HepG2 (cell line): ENCODE results near the gene PRMT7. TPM values are rescaled to one million over a fixed set of nuclear protein-coding genes. Genes with fewer than 3 reads are reported as not detected.

ENCODE experiments used
- ATAC-seq: fragments of 200-7000 bp; cut with Tn5 transposase; 3 replicates; pipeline ENCODE4 v1.9.1; 2020; ENCODE audit warnings: mild to moderate bottlenecking, moderate library complexity
- BruUV-seq: library from RNA; stranded (reverse); fragments of 400-500 nt; replicated peaks from 2 replicates; lab custom pipeline; 2021; lab: Mats Ljungman, UMichigan
- CTCF ChIA-PET: fragments of 300-600 bp; formaldehyde crosslinking; extraction: SDS; loops from one replicate; lab custom pipeline; 2021; ENCODE audit warnings: low total read pairs, inconsistent platforms, low intra/inter-chr PET ratio; lab: Yijun Ruan, JAX
- POLR2A ChIA-PET: fragments of 350-600 bp; sonication (Branson Sonifier 250); formaldehyde crosslinking; loops from one replicate; lab custom pipeline; 2020; ENCODE audit warnings: antibody characterized with exemption, inconsistent platforms; lab: Yijun Ruan, JAX
- DNase-seq: peaks from one replicate; pipeline ENCODE4 v3.0.0-alpha.2; 2015; ENCODE audit warnings: low spot score
- FAIRE-seq: peaks from 3 replicates; lab custom pipeline; 2011; peaks lifted over from hg19 to GRCh38; lab: Jason Lieb, UNC
- H2AFZ ChIP-seq: one replicate; pipeline ENCODE4 v1.6.1; 2011; ENCODE audit warnings: low read length, inconsistent platforms
- H3K27ac ChIP-seq: fragments of 300-600 bp; 3 replicates; pipeline ENCODE4 v1.8.0; 2011; ENCODE audit warnings: mixed run types, mild to moderate bottlenecking, mixed read lengths, low read length, inconsistent platforms; ENCODE audit not compliant: insufficient read depth; ENCODE audit errors: extremely low read length
- H3K27me3 ChIP-seq, 2 experiments: fragments of 200-600 bp in 1 of 2; 2 replicates in 1 of 2; 3 replicates in 1 of 2; pipeline versions ENCODE4 v1.6.0 to v1.8.0; 2011; ENCODE audit warnings: low read length in 2 of 2, mild to moderate bottlenecking in 2 of 2, moderate library complexity in 2 of 2, inconsistent platforms in 1 of 2; ENCODE audit not compliant: insufficient read depth in 2 of 2, control insufficient read depth in 1 of 2
- H3K36me3 ChIP-seq, 2 experiments: fragments of 200-600 bp in 1 of 2; replicated peaks in 1 of 2; 2 replicates in 1 of 2; 3 replicates in 1 of 2; pipeline versions ENCODE4 v1.5.1 to v1.8.0; 2011; ENCODE audit warnings: low read length in 2 of 2, inconsistent platforms in 1 of 2; ENCODE audit not compliant: insufficient read depth in 2 of 2, control insufficient read depth in 1 of 2
- H3K4me1 ChIP-seq: 2 replicates; pipeline ENCODE4 v1.5.1; 2012; ENCODE audit warnings: low read length, inconsistent platforms; ENCODE audit not compliant: insufficient read depth
- H3K4me2 ChIP-seq: 2 replicates; pipeline ENCODE4 v1.6.0; 2011; ENCODE audit warnings: low read depth, low read length, inconsistent platforms
- H3K4me3 ChIP-seq, 3 experiments: fragments of 200-600 bp in 1 of 3; sonication (generic), shearing (Covaris generic) in 1 of 3; replicated peaks in 1 of 3; 2 replicates each; pipeline ENCODE4 v1.5.1; 2011 to 2016; ENCODE audit warnings: low read length in 3 of 3, inconsistent platforms in 2 of 3, low read depth in 2 of 3, mild to moderate bottlenecking in 2 of 3, control low read depth in 1 of 3, mixed read lengths in 1 of 3; ENCODE audit not compliant: insufficient read depth in 1 of 3
- H3K79me2 ChIP-seq: one replicate; pipeline ENCODE4 v1.6.1; 2011; ENCODE audit warnings: low read length, inconsistent platforms; ENCODE audit not compliant: insufficient read depth
- H3K9ac ChIP-seq: 2 replicates; pipeline ENCODE4 v1.6.0; 2011; ENCODE audit warnings: mild to moderate bottlenecking, low read depth, low read length, inconsistent platforms; ENCODE audit not compliant: insufficient read depth
- H3K9me3 ChIP-seq: 2 replicates; pipeline ENCODE4 v1.5.1; 2012; ENCODE audit warnings: mild to moderate bottlenecking, low read length
- H4K20me1 ChIP-seq: 2 replicates; pipeline ENCODE4 v1.6.0; 2011; ENCODE audit warnings: inconsistent platforms, mild to moderate bottlenecking, low read length, moderate library complexity; ENCODE audit not compliant: insufficient read depth
- CEBPB ChIP-seq: IDR thresholded peaks from 2 replicates; pipeline ENCODE4 v1.6.1; 2011; ENCODE audit warnings: low read depth, low read length, improper control_type of control experiment, borderline replicate concordance
- GABPB1 ChIP-seq: IDR thresholded peaks from 2 replicates; pipeline ENCODE4 v1.6.1; 2016; ENCODE audit warnings: mild to moderate bottlenecking, missing genetic modification reagents, moderate library complexity, missing compliant biosample characterization
- HMG20B ChIP-seq: conservative IDR thresholded peaks from 2 replicates; pipeline ENCODE4 v1.6.1; 2016; ENCODE audit warnings: missing genetic modification reagents, missing compliant biosample characterization
- MAFF ChIP-seq: IDR thresholded peaks from 2 replicates; pipeline ENCODE4 v1.6.1; 2011; ENCODE audit warnings: low read depth, low read length, improper control_type of control experiment
- MAFK ChIP-seq, 2 experiments: IDR thresholded peaks in 1 of 2; conservative IDR thresholded peaks in 1 of 2; 2 replicates each; pipeline ENCODE4 v1.6.1; 2011; ENCODE audit warnings: improper control_type of control experiment in 2 of 2, low read length in 2 of 2
- NFKBIZ ChIP-seq: IDR thresholded peaks from 2 replicates; pipeline ENCODE4 v1.6.1; 2018; ENCODE audit warnings: missing genetic modification reagents, missing compliant biosample characterization
- NFYB ChIP-seq: sonication (generic); formaldehyde crosslinking; IDR thresholded peaks from 2 replicates; pipeline ENCODE4 v1.4.0; 2020; ENCODE audit warnings: missing genetic modification reagents
- RAD51 ChIP-seq: fragments of 450-650 bp; IDR thresholded peaks from 2 replicates; pipeline ENCODE4 v1.6.1; 2016; ENCODE audit warnings: borderline replicate concordance
- SCMH1 ChIP-seq: sonication (generic); formaldehyde crosslinking; IDR thresholded peaks from 2 replicates; pipeline ENCODE4 v1.9.0; 2021; ENCODE audit warnings: missing genetic modification reagents, mild to moderate bottlenecking, borderline replicate concordance
- ZNF329 ChIP-seq: sonication (generic); formaldehyde crosslinking; IDR thresholded peaks from 2 replicates; pipeline ENCODE4 v1.9.0; 2021; ENCODE audit warnings: low read depth, mild to moderate bottlenecking, missing genetic modification reagents
- ZNF570 ChIP-seq: sonication (generic); formaldehyde crosslinking; IDR thresholded peaks from 2 replicates; pipeline ENCODE4 v1.4.0; 2020; ENCODE audit warnings: mild to moderate bottlenecking, missing genetic modification reagents, borderline replicate concordance
- ZNF772 ChIP-seq: sonication (generic); formaldehyde crosslinking; IDR thresholded peaks from 2 replicates; pipeline ENCODE4 v1.5.0; 2020; ENCODE audit warnings: mild to moderate bottlenecking, missing genetic modification reagents
- ZNF780A ChIP-seq: sonication (generic); formaldehyde crosslinking; IDR thresholded peaks from 2 replicates; pipeline ENCODE4 v1.8.0; 2022; ENCODE audit warnings: mild to moderate bottlenecking, missing genetic modification reagents, moderate library complexity
- WGBS: methylation state at CpG from one replicate; pipeline ENCODE4 v1.1.6; 2017; ENCODE audit warnings: low lambda C conversion rate; 5-methylcytosine and 5-hydroxymethylcytosine counted together
- in situ Hi-C: cut with HindIII; loops from 2 replicates; pipeline ENCODE4 v1.10.0; 2017; ENCODE audit warnings: low pct_unique_long_range_greater_than_20kb; ENCODE audit not compliant: extremely low pct_ligation_motif_present
- intact Hi-C: fragments of 100-400 bp; cut with micrococcal nuclease; formaldehyde crosslinking; loops from one replicate; pipeline ENCODE4 v1.10.0; 2022; ENCODE audit not compliant: unreplicated experiment
- polyA plus RNA-seq, 8 experiments: library from polyadenylated mRNA; depleted of rRNA in 3 of 8; stranded (reverse) in 7 of 8; unstranded in 1 of 8; fragments of >200 nt; fragmentation: Illumina TruSeq in 4 of 8; extraction: Trizol in 4 of 8; gene quantifications; 2 replicates each; pipeline versions ENCODE4 v1.2.1 to v1.2.3, GENCODE V29; 2011 to 2016; ENCODE audit warnings: low read depth in 4 of 8, missing spikeins in 1 of 8, mixed read lengths in 1 of 8; ENCODE audit not compliant: insufficient read depth in 1 of 8
- total RNA-seq, 5 experiments: library from RNA; depleted of rRNA; stranded (reverse); fragments of >200 nt; fragmentation: Illumina TruSeq; extraction: Trizol; gene quantifications; 2 replicates each; pipeline ENCODE4 v1.2.3, GENCODE V29; 2016; ENCODE audit warnings: low read depth in 1 of 5
- TF ChIP-seq, protein P1 (sequence below): IDR thresholded peaks from 2 replicates; pipeline ENCODE4 v1.6.1; 2016; ENCODE audit warnings: mild to moderate bottlenecking, missing biosample characterization, missing genetic modification reagents
- TF ChIP-seq, protein P2 (sequence below): sonication (generic); formaldehyde crosslinking; IDR thresholded peaks from 2 replicates; pipeline ENCODE4 v1.4.0; 2020; ENCODE audit warnings: missing genetic modification reagents, mild to moderate bottlenecking, borderline replicate concordance

PRMT7 gene
- total and polyA plus RNA-seq, 2 of the 13 experiments (the other 11 are each of a cell fraction or from before 2014, with no cell fraction given), result 47.5 to 55.0 TPM

DNA sequence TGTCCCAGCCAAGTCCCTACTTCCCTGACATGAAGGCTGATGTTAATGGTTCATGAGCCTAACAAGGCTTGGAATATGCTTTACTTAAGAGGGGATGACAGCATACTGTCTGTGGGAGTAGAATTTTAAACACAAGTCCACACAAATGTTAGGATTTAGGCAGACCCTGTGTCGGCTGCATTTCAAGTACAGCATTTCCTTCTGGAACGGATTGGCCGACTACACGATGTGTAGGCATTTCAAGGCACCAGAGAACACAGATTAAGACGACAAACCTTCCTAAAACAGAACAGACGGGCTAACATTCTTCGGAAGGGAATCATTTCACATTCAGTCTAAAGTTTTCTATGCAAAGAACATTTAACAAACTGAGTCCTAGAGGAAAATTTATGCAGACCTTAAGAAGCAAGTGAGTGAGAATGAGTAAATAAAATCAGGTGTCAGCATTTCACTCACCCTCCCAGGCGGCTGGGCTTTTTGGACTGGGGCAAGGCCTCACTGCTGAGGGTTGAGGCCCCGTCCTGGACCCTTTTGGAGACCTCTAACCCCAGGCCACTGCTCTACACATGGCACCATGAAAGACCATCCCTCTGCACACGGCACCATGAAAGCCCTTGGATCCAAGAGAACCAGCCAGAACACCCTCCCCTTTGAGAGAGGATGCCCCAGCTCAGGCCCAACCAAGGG lies 70.0 kb downstream of the PRMT7 start:
- Histone ChIP-seq H3K9ac (no peak overlapping the region), H3K4me1 (peaks cover 13% of the 10 kb centered on the region; the same call in 1 of the 2 replicates), H3K4me2 (0 out of 2 replicates have a peak overlapping the region, but pooled peaks have one; percentile 19), H3K4me3 (no peak overlapping the region), H3K79me2 (no peaks in the 10 kb centered on the region), H2AFZ (no peak overlapping the region), H3K27ac (no peak overlapping the region), H4K20me1 (no peaks in the 10 kb centered on the region), H3K27me3 (peaks cover 2 to 50% of the 10 kb centered on the region in 2 experiments; a peak in 4 of 5 replicates), H3K9me3 (no peaks in the 10 kb centered on the region), H3K36me3 (no peaks in the 10 kb centered on the region)
- POLR2A ChIA-PET, result no interaction called here
- in situ Hi-C loops, result no loop called here
- ATAC-seq (no peak), DNase-seq (no peak), FAIRE-seq (no peak)
- TF ChIP-seq, protein P1, sequence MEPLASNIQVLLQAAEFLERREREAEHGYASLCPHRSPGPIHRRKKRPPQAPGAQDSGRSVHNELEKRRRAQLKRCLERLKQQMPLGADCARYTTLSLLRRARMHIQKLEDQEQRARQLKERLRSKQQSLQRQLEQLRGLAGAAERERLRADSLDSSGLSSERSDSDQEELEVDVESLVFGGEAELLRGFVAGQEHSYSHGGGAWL (CRISPR knock-in tag), result no peak
- TF ChIP-seq MAFF (peak; percentile 75), MAFK (conservative IDR thresholded peaks at IDR 0.05 in 1 of 2, IDR thresholded peaks at IDR 0.05 in 1 of 2; ENCODE audit: low read length in 2 of 2) (peak; percentile 71 to 87)
- BruUV-seq, result no TSS peak
- CTCF ChIA-PET, result no interaction called here
- intact Hi-C loops, result loop anchor here (10.0 kb wide), 1 partner anchor 64 kb away; the partner anchor contains the start of gene SMPD3
- 61% methylated on average over 10 of the region's 10 CpGs for WGBS

DNA sequence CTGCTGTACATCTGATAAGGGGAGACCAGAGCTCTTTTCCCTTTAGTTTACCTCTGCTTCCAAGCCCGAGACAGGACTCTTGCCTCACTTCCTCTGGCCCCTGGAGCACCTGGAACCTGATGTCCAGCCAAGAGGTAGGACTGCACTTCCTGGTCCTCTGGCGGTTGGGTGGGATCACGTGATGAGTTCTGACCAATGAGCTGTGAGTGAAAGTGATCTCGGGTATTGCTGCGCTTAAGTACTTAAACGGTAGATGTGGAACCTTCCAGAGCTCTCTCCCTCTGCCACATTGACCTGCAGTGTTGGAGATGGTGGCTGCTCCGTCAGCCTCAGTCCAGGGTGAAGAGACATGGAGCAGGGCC lies 70.5 kb downstream of the PRMT7 start:
- no peak overlapping the region for H3K27ac ChIP-seq
- POLR2A ChIA-PET, result no interaction called here
- DNase-seq (no peak), FAIRE-seq (no peak), ATAC-seq (no peak)
- H3K4me3 ChIP-seq, result no peak overlapping the region
- H4K20me1 ChIP-seq, result no peaks in the 10 kb centered on the region
- no peaks in the 10 kb centered on the region for H3K36me3 ChIP-seq
- H3K9me3 ChIP-seq, result no peaks in the 10 kb centered on the region
- in situ Hi-C loops, result no loop called here
- H3K4me2 ChIP-seq, result 0 out of 2 replicates have a peak overlapping the region, but pooled peaks have one; percentile 19
- no peak overlapping the region for H3K9ac ChIP-seq
- CTCF ChIA-PET, result no interaction called here
- peaks cover 14% of the 10 kb centered on the region; the same call in 1 of the 2 replicates for H3K4me1 ChIP-seq
- H2AFZ ChIP-seq, result no peak overlapping the region
- H3K79me2 ChIP-seq, result no peaks in the 10 kb centered on the region
- WGBS, result 57% methylated on average over 7 of the region's 7 CpGs
- intact Hi-C loops, result loop anchor here (10.0 kb wide), 1 partner anchor 63 kb away; the partner anchor contains the start of gene SMPD3
- peaks cover 2 to 46% of the 10 kb centered on the region in 2 experiments; a peak in 4 of 5 replicates for H3K27me3 ChIP-seq
- no TSS peak for BruUV-seq
- TF ChIP-seq, protein P2, sequence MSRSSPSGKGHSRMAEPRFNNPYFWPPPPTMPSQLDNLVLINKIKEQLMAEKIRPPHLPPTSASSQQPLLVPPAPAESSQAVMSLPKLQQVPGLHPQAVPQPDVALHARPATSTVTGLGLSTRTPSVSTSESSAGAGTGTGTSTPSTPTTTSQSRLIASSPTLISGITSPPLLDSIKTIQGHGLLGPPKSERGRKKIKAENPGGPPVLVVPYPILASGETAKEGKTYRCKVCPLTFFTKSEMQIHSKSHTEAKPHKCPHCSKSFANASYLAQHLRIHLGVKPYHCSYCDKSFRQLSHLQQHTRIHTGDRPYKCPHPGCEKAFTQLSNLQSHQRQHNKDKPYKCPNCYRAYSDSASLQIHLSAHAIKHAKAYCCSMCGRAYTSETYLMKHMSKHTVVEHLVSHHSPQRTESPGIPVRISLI, result no peak
- TF ChIP-seq ZNF329 (CRISPR knock-in tag) (peak; percentile 99), RAD51 (peak; percentile 88; the same call in 1 of the 2 replicates), ZNF772 (CRISPR knock-in tag) (no peak), NFYB (peak; percentile 90), CEBPB (no peak), HMG20B (CRISPR knock-in tag) (no peak), ZNF780A (CRISPR knock-in tag) (no peak), NFKBIZ (no peak), ZNF570 (CRISPR knock-in tag) (no peak), SCMH1 (CRISPR knock-in tag) (no peak), GABPB1 (no peak)
